Sigmoid colon (tissue), 4 donors: ENCODE results near the gene TSPAN18.

Experiments used
- EP300 ChIP-seq, 4 donors: sonication (generic); formaldehyde crosslinking; IDR thresholded peaks; one replicate each; pipeline ENCODE4 v1.6.1; 2017; ENCODE audit warnings: antibody characterized with exemption in 4 of 4
- POLR2A ChIP-seq, 2 donors: fragments of 450-650 bp; IDR thresholded peaks; one replicate each; pipeline ENCODE4 v1.6.1; 2016; ENCODE audit warnings: antibody characterized with exemption in 2 of 2, mild to moderate bottlenecking in 2 of 2, moderate library complexity in 2 of 2
- POLR2AphosphoS5 ChIP-seq, 4 donors: sonication (generic); formaldehyde crosslinking; IDR thresholded peaks; one replicate each; pipeline ENCODE4 v1.6.1; 2017; ENCODE audit warnings: antibody characterized with exemption in 4 of 4
- TF ChIP-seq, protein P1 (sequence below), 4 experiments: fragments of 450-650 bp in 3 of 4; fragments of 200-600 bp in 1 of 4; IDR thresholded peaks; one replicate each; pipeline ENCODE4 v1.5.1; 2016 to 2019; ENCODE audit warnings: antibody characterized with exemption in 4 of 4, mild to moderate bottlenecking in 3 of 4, moderate library complexity in 2 of 4

DNA sequence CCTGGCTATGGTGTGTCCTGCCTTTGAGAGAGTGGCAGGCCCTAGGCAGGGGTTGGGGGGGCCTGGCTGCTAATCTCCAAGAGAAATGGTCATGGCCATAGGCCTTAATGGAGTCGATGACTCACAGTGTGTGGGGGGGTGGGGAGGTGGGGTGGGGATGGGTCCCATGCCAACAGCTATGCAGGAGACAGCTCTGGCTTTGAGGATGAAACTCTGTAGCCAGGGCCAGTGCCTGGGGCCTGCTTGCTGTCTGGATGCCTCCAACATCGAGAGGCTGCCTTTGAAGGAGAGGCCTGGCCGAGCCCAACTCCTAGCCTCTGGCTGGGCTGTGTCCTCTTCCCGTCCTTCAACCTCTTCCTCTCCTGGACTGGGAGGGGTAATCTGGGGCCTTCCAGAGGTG is 23.9 kb upstream of the TSPAN18 start:
- TF ChIP-seq, protein P1, sequence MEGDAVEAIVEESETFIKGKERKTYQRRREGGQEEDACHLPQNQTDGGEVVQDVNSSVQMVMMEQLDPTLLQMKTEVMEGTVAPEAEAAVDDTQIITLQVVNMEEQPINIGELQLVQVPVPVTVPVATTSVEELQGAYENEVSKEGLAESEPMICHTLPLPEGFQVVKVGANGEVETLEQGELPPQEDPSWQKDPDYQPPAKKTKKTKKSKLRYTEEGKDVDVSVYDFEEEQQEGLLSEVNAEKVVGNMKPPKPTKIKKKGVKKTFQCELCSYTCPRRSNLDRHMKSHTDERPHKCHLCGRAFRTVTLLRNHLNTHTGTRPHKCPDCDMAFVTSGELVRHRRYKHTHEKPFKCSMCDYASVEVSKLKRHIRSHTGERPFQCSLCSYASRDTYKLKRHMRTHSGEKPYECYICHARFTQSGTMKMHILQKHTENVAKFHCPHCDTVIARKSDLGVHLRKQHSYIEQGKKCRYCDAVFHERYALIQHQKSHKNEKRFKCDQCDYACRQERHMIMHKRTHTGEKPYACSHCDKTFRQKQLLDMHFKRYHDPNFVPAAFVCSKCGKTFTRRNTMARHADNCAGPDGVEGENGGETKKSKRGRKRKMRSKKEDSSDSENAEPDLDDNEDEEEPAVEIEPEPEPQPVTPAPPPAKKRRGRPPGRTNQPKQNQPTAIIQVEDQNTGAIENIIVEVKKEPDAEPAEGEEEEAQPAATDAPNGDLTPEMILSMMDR (IDR thresholded peaks at IDR 0.05) = no peak
- TF ChIP-seq POLR2A (IDR thresholded peaks at IDR 0.05) = no peak
- TF ChIP-seq POLR2AphosphoS5 (IDR thresholded peaks at IDR 0.05) = peak in 3 of 4 donors; percentile 71 to 75 (median 74)
- peak in 2 of 4 donors; percentile 22 to 34 for TF ChIP-seq EP300 (IDR thresholded peaks at IDR 0.05)
